Peyer's patch (tissue), 4 donors: ENCODE data around the gene SLC25A27.

ENCODE experiments used
- POLR2A ChIP-seq, 2 donors: fragments of 450-650 bp; IDR thresholded peaks; one replicate each; pipeline ENCODE4 v1.5.1; 2017; ENCODE audit warnings: antibody characterized with exemption in 2 of 2, mild to moderate bottlenecking in 2 of 2, moderate library complexity in 2 of 2
- TF ChIP-seq, protein P1 (sequence below), 6 experiments: fragments of 450-650 bp in 4 of 6; fragments of 200-600 bp in 2 of 6; sonication (generic) in 1 of 6; IDR thresholded peaks; one replicate each; pipeline ENCODE4 v1.5.1; 2017 to 2019; ENCODE audit warnings: antibody characterized with exemption in 6 of 6, mild to moderate bottlenecking in 3 of 6, moderate library complexity in 1 of 6

DNA sequence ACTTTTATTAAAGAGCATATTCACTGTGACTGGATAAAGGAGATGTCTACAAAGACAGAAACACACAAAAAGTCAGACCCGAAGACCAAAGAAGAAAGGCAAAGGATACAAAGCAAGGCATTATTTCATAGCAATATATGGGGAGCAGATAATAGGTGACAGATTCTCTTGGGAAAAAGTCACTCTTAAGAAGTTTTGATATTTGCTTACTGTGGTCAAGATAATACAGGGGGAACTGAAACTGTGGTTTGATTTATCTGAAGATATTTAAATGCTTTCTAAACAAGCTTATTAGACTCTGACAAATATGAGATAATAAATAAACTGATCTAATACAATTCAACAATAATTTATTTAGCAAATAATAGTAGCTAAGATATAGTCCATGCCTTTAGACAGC lies 14.8 kb upstream of the SLC25A27 start:
- TF ChIP-seq, protein P1, sequence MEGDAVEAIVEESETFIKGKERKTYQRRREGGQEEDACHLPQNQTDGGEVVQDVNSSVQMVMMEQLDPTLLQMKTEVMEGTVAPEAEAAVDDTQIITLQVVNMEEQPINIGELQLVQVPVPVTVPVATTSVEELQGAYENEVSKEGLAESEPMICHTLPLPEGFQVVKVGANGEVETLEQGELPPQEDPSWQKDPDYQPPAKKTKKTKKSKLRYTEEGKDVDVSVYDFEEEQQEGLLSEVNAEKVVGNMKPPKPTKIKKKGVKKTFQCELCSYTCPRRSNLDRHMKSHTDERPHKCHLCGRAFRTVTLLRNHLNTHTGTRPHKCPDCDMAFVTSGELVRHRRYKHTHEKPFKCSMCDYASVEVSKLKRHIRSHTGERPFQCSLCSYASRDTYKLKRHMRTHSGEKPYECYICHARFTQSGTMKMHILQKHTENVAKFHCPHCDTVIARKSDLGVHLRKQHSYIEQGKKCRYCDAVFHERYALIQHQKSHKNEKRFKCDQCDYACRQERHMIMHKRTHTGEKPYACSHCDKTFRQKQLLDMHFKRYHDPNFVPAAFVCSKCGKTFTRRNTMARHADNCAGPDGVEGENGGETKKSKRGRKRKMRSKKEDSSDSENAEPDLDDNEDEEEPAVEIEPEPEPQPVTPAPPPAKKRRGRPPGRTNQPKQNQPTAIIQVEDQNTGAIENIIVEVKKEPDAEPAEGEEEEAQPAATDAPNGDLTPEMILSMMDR (IDR thresholded peaks at IDR 0.05), result no peak
- TF ChIP-seq POLR2A (IDR thresholded peaks at IDR 0.05), result no peak
